Measurements from ENCODE around the gene TTC33.
A peak's percentile ranks its signal among the peaks of the same experiment; 100 is the strongest.

TTC33 gene

DNA sequence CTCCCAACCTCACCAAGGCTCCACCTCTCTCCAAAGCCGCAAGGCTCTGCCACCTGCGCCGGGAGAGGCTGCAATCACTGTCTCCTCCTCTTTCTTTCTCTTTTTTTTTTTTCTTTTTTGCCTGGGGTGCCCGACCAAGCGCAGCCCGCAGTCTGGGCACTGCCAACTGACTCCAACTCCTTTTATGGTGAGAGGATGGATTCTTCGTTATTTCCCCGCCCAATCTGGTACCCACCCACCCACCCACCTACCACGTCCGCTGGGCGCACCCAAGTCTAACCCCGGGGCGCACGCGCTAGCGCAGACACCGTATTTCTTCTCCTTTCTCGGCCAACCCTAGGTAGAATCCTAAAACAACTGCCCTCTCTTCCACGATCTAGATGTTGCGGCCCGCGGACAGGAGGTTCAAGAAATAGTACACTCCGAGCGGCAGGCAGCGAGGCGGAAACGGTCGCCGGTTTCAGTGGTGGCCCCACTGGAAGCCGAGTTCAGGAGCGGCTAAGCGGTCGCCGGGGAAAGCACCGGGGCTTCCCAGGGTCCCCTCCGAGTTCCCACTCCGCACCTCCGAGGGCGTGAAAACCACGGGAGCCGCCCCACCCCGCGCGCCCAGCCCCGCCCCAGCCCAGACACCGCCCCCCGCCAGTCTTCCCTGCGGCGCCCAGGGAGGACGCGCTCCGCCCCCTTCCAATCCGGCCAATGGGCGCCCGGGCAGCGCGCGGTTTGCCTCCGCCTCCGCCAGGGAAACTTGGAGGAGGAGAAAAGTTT, 76.4 kb downstream of the TTC33 start:
- Histone ChIP-seq H3K9me3 (ENCODE audit: control insufficient read depth, insufficient read depth, low read depth, low read length) (no peaks in the 10 kb centered on the region), H3K27me3 (ENCODE audit: control insufficient read depth, insufficient read depth, low read length) (peaks cover 52% of the 10 kb centered on the region), H3K4me1 (ENCODE audit: control insufficient read depth, insufficient read depth, low read length) (peaks cover 18% of the 10 kb centered on the region), H3K4me3 (ENCODE audit: low read depth, low read length) (peak overlapping the region; percentile 79), H3K9ac (ENCODE audit: low read length) (peak overlapping the region; percentile 63), H3K27ac (ENCODE audit: low read depth, low read length) (no peak overlapping the region), H3K36me3 (ENCODE audit: control insufficient read depth, insufficient read depth, low read length) (no peaks in the 10 kb centered on the region)

DNA sequence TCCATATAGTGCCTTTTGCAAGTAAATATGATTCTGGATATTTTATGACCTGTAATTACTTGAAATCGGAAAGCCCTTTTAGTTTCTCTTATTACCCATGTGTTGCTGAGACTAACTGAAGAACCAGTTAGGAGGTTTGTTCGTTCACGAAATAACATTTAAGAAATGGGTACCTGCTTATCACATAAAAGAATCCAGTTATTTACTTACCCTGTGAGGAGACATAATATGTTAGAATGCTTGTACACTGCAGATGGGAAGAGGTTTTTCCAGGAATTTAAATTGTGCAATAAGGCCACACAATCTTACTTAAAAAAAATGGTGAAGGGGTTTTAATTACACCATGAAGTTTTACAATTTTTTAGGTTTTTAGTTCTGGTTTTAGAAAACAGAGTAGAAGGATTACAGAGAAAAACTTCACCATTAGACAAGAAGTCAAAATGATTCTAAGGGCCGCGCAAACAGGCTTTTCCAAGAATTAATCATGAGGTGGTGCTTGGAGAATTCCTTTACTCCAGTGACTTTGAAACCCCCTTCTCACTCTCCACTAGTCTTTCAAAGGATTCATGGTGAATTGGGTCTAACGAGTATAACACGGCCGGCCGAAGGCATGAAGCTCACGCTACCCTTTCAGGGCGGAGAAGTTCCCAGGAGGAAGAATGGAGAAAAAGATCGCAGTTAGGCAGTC, 77.2 kb downstream of the TTC33 start:
- H3K27ac ChIP-seq (ENCODE audit: low read depth, low read length) = no peak overlapping the region
- H3K27me3 ChIP-seq (ENCODE audit: control insufficient read depth, insufficient read depth, low read length) = peaks cover 50% of the 10 kb centered on the region
- H3K9ac ChIP-seq (ENCODE audit: low read length) = peak overlapping the region; percentile 43
- H3K4me1 ChIP-seq (ENCODE audit: control insufficient read depth, insufficient read depth, low read length) = peaks cover 18% of the 10 kb centered on the region
- H3K4me3 ChIP-seq (ENCODE audit: low read depth, low read length) = peak overlapping the region; percentile 79
- no peaks in the 10 kb centered on the region for H3K9me3 ChIP-seq (ENCODE audit: control insufficient read depth, insufficient read depth, low read depth, low read length)
- H3K36me3 ChIP-seq (ENCODE audit: control insufficient read depth, insufficient read depth, low read length) = no peaks in the 10 kb centered on the region

DNA sequence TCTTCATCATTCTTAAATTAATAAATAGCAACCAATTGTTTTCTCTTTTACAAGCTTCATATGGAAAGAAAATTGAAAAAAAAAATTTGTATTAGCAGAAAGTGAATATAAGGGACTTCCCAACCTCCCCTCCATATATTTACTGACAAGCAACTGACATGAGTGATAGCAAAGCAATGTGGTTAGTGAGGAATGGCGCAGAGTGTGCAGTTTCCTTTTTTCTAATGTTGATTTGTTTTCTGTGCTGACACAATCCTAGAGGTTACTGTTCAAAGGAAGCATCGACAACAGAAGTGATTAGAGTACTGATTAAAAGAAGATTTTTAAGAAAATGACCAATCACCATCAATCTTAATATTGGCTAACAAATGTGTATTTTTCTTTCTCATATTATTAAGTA, 77.7 kb downstream of the TTC33 start:
- peaks cover 44% of the 10 kb centered on the region for H3K27me3 ChIP-seq (ENCODE audit: control insufficient read depth, insufficient read depth, low read length)
- H3K4me3 ChIP-seq (ENCODE audit: low read depth, low read length) = no peak overlapping the region
- H3K36me3 ChIP-seq (ENCODE audit: control insufficient read depth, insufficient read depth, low read length) = no peaks in the 10 kb centered on the region
- no peak overlapping the region for H3K9ac ChIP-seq (ENCODE audit: low read length)
- H3K9me3 ChIP-seq (ENCODE audit: control insufficient read depth, insufficient read depth, low read depth, low read length) = no peaks in the 10 kb centered on the region
- no peak overlapping the region for H3K27ac ChIP-seq (ENCODE audit: low read depth, low read length)
- peaks cover 18% of the 10 kb centered on the region for H3K4me1 ChIP-seq (ENCODE audit: control insufficient read depth, insufficient read depth, low read length)

DNA sequence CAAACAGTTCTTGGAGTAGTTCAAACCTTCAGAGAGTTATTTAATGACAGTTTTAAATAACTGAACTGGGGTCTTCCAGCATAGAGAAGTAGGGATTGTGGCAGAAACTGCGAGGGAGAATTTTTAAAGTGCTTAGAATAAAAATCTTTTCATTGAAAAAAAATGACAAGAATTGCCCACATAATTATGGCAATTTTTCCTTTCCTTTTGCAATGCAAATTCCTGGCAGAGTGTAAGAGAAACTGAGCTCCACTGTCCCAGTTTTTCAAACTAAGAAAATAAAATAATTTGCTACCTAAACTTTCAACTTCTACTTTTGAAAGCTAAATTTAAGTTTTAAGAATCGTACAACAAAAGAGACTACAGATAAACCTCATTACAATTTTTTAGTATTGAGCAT, 78.3 kb downstream of the TTC33 start:
- Histone ChIP-seq H3K36me3 (ENCODE audit: control insufficient read depth, insufficient read depth, low read length) (no peaks in the 10 kb centered on the region), H3K4me3 (ENCODE audit: low read depth, low read length) (no peak overlapping the region), H3K9me3 (ENCODE audit: control insufficient read depth, insufficient read depth, low read depth, low read length) (no peaks in the 10 kb centered on the region), H3K9ac (ENCODE audit: low read length) (no peak overlapping the region), H3K4me1 (ENCODE audit: control insufficient read depth, insufficient read depth, low read length) (peaks cover 18% of the 10 kb centered on the region), H3K27me3 (ENCODE audit: control insufficient read depth, insufficient read depth, low read length) (peaks cover 38% of the 10 kb centered on the region), H3K27ac (ENCODE audit: low read depth, low read length) (no peak overlapping the region)

DNA sequence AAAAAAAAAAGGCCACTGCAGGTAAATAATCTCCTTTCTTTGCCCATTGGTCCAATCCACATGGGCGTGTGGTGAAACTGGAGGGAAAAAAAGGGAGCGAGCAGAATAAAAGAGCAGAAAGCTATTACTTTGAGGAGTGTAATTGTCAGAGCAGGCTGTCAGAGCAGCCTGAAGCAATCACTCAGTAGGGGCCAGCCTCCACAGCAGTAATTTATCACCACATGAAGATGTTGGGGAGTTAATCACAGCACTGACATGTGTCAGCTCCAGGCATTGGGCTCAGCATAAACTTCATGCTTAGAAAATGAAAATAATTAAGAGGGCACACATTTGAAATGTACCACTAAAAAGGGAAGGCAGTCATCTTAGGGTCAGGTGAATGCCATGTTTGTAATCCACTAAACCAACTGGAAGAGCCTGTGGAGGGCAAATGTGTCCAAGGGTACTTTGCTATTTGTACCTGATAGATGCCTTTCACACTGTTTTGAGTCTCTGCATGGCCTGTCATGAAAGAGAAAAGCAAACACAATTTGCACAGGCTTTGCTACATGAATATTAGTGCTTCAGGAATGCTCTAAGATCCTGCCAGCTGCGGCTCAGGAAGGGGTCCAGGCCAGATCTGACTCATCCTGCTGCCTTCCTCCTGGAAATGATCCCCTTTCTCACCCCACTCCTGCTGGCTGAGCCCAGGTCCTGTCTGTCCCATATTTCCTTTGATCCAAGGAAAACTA, 79.0 kb downstream of the TTC33 start:
- H3K36me3 ChIP-seq (ENCODE audit: control insufficient read depth, insufficient read depth, low read length) = no peaks in the 10 kb centered on the region
- no peak overlapping the region for H3K27ac ChIP-seq (ENCODE audit: low read depth, low read length)
- peaks cover 32% of the 10 kb centered on the region for H3K27me3 ChIP-seq (ENCODE audit: control insufficient read depth, insufficient read depth, low read length)
- no peak overlapping the region for H3K9ac ChIP-seq (ENCODE audit: low read length)
- no peak overlapping the region for H3K4me3 ChIP-seq (ENCODE audit: low read depth, low read length)
- H3K4me1 ChIP-seq (ENCODE audit: control insufficient read depth, insufficient read depth, low read length) = peaks cover 18% of the 10 kb centered on the region
- no peaks in the 10 kb centered on the region for H3K9me3 ChIP-seq (ENCODE audit: control insufficient read depth, insufficient read depth, low read depth, low read length)

DNA sequence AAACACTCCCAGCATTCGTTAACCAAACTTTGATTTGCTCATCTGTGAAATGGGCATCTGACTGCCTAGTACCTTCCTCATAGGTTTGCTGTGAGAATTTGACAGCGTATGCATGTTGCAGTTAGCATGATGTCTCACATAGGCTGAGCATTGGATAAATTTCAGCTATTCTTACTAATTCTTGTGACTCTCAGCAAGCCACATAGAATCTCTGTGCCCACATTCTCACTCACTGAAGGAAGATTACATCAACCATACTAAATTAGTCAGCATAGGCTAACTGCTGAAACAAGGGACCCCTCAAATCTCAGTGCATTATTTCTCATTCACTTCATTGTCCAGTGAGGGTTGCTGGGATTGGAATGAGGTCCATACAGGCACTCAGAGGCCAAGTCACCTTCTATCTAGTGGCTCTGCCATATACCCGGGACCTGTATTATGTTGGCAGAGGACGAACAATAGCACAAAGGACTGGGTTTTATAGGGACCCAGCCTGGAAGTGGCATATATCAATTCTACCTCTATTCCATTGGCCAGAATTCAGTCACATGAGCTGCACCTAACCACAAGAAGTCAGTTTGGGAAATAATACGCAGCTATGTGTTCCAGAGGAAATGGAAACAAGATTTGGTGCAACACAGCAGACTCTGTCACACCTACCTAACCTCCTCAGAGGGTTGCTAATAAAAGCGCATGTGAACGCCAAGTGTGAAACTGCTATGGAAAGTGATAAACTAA, 80.2 kb downstream of the TTC33 start:
- H3K4me3 ChIP-seq (ENCODE audit: low read depth, low read length) = no peak overlapping the region
- peaks cover 9% of the 10 kb centered on the region for H3K4me1 ChIP-seq (ENCODE audit: control insufficient read depth, insufficient read depth, low read length)
- H3K36me3 ChIP-seq (ENCODE audit: control insufficient read depth, insufficient read depth, low read length) = no peaks in the 10 kb centered on the region
- peaks cover 20% of the 10 kb centered on the region for H3K27me3 ChIP-seq (ENCODE audit: control insufficient read depth, insufficient read depth, low read length)
- no peak overlapping the region for H3K27ac ChIP-seq (ENCODE audit: low read depth, low read length)
- no peaks in the 10 kb centered on the region for H3K9me3 ChIP-seq (ENCODE audit: control insufficient read depth, insufficient read depth, low read depth, low read length)
- no peak overlapping the region for H3K9ac ChIP-seq (ENCODE audit: low read length)

DNA sequence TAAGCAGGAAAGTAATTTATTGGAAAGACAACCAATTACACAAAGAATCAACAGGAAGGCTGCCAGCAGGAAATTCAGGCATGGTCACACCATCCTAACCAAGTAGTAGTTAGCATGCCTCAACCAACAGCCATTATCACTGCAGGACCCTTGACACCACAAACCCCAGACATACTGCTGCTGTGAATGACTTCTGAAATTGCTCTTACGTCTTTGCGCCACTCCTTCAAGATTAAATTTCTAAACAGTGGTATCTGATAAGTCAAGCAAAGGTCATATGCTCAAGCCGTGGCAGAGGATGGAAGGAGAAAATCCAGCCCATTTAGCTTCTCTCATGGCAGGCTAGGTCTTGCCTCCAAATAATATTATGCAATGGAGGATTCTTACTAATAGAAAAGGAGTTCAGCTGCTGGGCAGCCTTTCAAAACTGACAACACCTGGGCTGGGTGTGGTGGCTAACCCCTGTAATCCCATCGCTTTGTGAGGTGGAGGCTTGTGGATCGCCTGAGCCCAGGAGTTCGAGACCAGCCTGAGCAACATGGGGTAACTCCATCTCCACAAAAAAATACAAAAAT, 81.0 kb downstream of the TTC33 start:
- Histone ChIP-seq H3K9ac (ENCODE audit: low read length) (no peak overlapping the region), H3K4me1 (ENCODE audit: control insufficient read depth, insufficient read depth, low read length) (peaks cover 8% of the 10 kb centered on the region), H3K9me3 (ENCODE audit: control insufficient read depth, insufficient read depth, low read depth, low read length) (no peaks in the 10 kb centered on the region), H3K27ac (ENCODE audit: low read depth, low read length) (no peak overlapping the region), H3K36me3 (ENCODE audit: control insufficient read depth, insufficient read depth, low read length) (no peaks in the 10 kb centered on the region), H3K4me3 (ENCODE audit: low read depth, low read length) (no peak overlapping the region), H3K27me3 (ENCODE audit: control insufficient read depth, insufficient read depth, low read length) (peaks cover 11% of the 10 kb centered on the region)

DNA sequence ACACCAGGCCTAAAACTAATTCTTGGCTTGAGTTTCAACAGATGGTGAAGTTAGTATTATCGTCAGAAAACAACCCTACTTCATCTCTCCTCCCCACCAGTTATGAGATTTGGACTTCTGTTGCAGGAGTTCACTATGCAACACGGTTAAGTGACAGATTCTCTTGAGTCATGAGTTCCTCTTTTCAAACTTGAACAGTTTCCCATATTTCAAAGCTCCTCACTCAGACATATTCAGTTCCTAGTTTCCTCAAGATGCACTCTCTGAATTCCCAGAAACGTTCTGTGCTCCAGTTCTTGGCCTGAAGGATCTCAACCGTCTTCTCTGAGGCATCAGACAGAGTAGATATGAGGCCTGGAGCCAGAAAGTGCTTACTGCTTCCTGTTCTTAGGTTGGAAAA, 83.3 kb downstream of the TTC33 start:
- H3K4me1 ChIP-seq (ENCODE audit: control insufficient read depth, insufficient read depth, low read length) = peaks cover 8% of the 10 kb centered on the region

DNA sequence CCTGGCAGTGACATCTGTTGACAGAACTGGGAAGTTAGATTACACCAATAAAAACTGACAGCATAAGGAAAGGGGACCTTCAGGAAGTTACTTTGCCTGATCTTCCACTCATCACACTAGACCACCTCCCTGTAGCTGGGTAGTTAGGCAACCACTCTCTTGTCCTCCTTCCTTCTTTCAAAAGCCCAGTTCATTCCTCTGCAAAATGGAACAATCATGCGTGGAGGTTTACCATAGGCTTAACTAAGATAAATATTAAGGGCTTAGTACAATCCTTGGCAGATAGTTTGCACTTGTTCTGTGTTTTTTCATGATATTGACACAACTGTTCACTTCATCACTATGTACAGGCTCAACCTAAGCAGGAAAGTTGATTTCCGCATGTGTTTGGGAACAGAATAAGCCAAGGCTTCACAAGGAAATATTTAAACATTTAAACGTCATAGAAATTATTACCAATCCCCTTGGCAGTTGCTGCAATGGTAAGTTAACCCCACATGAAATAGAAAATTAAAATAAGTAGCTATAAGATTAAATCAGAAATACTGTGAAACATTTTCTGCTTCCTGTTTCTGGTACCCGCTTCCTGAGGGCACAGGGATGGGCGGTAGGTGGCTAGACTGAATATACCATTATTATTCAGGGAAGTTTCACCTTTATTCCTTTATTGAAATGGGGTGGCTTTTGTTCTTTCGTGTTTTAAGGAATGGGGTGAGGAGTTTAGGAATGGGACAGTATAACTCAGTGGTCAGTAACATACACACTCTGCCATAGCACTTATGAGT, 86.0 kb downstream of the TTC33 start:
- Histone ChIP-seq H3K27me3 (ENCODE audit: control insufficient read depth, insufficient read depth, low read length) (no peaks in the 10 kb centered on the region), H3K4me3 (ENCODE audit: low read depth, low read length) (no peak overlapping the region), H3K27ac (ENCODE audit: low read depth, low read length) (no peak overlapping the region), H3K9ac (ENCODE audit: low read length) (no peak overlapping the region), H3K36me3 (ENCODE audit: control insufficient read depth, insufficient read depth, low read length) (no peaks in the 10 kb centered on the region), H3K9me3 (ENCODE audit: control insufficient read depth, insufficient read depth, low read depth, low read length) (no peaks in the 10 kb centered on the region), H3K4me1 (ENCODE audit: control insufficient read depth, insufficient read depth, low read length) (no peaks in the 10 kb centered on the region)

More for the DNA sequence above, 83.3 kb downstream of the TTC33 start:
- no peaks in the 10 kb centered on the region for H3K36me3 ChIP-seq (ENCODE audit: control insufficient read depth, insufficient read depth, low read length)
- no peak overlapping the region for H3K9ac ChIP-seq (ENCODE audit: low read length)
- H3K27me3 ChIP-seq (ENCODE audit: control insufficient read depth, insufficient read depth, low read length) = no peaks in the 10 kb centered on the region
- no peaks in the 10 kb centered on the region for H3K9me3 ChIP-seq (ENCODE audit: control insufficient read depth, insufficient read depth, low read depth, low read length)
- H3K27ac ChIP-seq (ENCODE audit: low read depth, low read length) = no peak overlapping the region
- no peak overlapping the region for H3K4me3 ChIP-seq (ENCODE audit: low read depth, low read length)

DNA sequence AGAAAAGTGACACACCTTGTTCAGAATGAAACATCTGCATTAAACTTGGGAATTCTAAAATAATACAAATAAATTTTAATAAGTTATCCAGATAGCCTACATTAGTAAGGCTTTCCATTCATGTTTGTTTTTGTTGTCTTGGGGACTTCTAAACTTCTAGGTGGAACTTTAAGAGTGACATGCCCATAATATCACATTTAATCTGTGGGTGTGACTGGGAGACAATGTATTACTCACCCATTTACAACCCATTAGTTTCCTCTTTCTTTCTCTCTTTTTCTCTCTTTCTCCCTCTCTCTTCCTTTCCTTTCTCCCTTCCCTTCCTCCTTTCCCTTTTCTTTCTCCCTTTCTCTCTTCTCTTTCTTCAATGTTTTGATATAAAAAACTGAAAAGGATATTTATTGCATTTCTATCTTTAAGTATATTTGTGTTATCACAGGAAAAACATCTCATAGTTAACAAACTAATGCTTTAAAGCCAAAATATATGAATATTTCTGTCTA, 88.5 kb downstream of the TTC33 start:
- Histone ChIP-seq H3K4me3 (ENCODE audit: low read depth, low read length) (no peak overlapping the region), H3K36me3 (ENCODE audit: control insufficient read depth, insufficient read depth, low read length) (no peaks in the 10 kb centered on the region), H3K27ac (ENCODE audit: low read depth, low read length) (no peak overlapping the region), H3K27me3 (ENCODE audit: control insufficient read depth, insufficient read depth, low read length) (no peaks in the 10 kb centered on the region), H3K9ac (ENCODE audit: low read length) (no peak overlapping the region), H3K9me3 (ENCODE audit: control insufficient read depth, insufficient read depth, low read depth, low read length) (no peaks in the 10 kb centered on the region), H3K4me1 (ENCODE audit: control insufficient read depth, insufficient read depth, low read length) (no peaks in the 10 kb centered on the region)
